Ascending aorta (tissue), 2 donors: ENCODE data around the gene BPTF. TPM values are rescaled to one million over a fixed set of nuclear protein-coding genes. Genes with fewer than 3 reads are reported as not detected.
"Not testable (repeated sequence)": the region's sequence is repeated elsewhere in the genome, so short reads cannot be mapped to it uniquely, and the experiment has no call there.

Experiments
- DNase-seq, 2 donors: peaks; one replicate each; pipeline ENCODE4 v3.0.0-alpha.2; 2019; ENCODE audit warnings: low spot score in 2 of 2
- H3K27ac ChIP-seq, 2 donors: fragments of 200-600 bp; sonication (generic); one replicate each; pipeline ENCODE4 v1.5.1; 2016 to 2017; ENCODE audit warnings: mild to moderate bottlenecking in 1 of 2
- H3K27me3 ChIP-seq: fragments of 200-600 bp; sonication (generic); one replicate; pipeline ENCODE4 v1.5.1; 2017
- H3K36me3 ChIP-seq, 2 donors: fragments of 200-600 bp; sonication (generic); one replicate each; pipeline ENCODE4 v1.5.1; 2016
- H3K4me1 ChIP-seq, 2 donors: fragments of 200-600 bp; sonication (generic); one replicate each; pipeline ENCODE4 v1.5.1; 2016 to 2017; ENCODE audit warnings: mild to moderate bottlenecking in 1 of 2
- H3K4me3 ChIP-seq, 2 donors: fragments of 200-600 bp; sonication (generic); one replicate each; pipeline ENCODE4 v1.5.1; 2016 to 2017; ENCODE audit warnings: mild to moderate bottlenecking in 1 of 2
- H3K9me3 ChIP-seq, 2 donors: fragments of 200-600 bp; sonication (generic); one replicate each; pipeline ENCODE4 v1.5.1; 2016
- intact Hi-C: fragments of 100-400 bp; cut with DNase I; formaldehyde crosslinking; loops from one replicate; pipeline ENCODE4 v1.15.1; 2023
- total RNA-seq: library from RNA; depleted of rRNA; stranded (reverse); fragments of >200 nt; gene quantifications from one replicate; pipeline ENCODE4 v1.1.0, GENCODE V29; 2016
- TF ChIP-seq, protein P1 (sequence below), 3 experiments: fragments of 200-600 bp in 2 of 3; fragments of 450-650 bp in 1 of 3; sonication (generic) in 2 of 3; IDR thresholded peaks; one replicate each; pipeline ENCODE4 v1.5.1; 2016 to 2019; ENCODE audit warnings: antibody characterized with exemption in 3 of 3, mild to moderate bottlenecking in 1 of 3, moderate library complexity in 1 of 3

The BPTF gene
- total RNA-seq, 1 donor from 2014 or later, result 67.4 TPM

DNA sequence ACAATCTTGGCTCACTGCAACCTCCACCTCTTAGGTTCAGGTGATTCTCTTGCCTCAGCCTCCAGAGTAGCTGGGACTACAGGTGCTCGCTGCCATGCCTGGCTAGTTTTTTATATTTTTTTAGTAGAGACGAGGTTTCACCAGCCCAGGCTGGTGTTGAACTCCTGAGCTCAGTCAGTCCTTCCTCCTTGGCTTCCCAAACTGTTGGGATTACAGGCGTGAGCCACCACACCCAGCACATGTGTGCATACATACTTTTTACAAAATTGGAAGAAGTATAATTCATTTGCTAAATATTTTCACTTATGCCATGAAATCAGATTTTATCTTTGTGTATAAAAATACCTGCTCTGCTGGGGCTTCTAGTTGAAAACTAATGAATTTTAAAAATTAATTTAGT is 13.2 kb downstream of the BPTF start:
- no peak overlapping the region for H3K4me3 ChIP-seq
- TF ChIP-seq, protein P1, sequence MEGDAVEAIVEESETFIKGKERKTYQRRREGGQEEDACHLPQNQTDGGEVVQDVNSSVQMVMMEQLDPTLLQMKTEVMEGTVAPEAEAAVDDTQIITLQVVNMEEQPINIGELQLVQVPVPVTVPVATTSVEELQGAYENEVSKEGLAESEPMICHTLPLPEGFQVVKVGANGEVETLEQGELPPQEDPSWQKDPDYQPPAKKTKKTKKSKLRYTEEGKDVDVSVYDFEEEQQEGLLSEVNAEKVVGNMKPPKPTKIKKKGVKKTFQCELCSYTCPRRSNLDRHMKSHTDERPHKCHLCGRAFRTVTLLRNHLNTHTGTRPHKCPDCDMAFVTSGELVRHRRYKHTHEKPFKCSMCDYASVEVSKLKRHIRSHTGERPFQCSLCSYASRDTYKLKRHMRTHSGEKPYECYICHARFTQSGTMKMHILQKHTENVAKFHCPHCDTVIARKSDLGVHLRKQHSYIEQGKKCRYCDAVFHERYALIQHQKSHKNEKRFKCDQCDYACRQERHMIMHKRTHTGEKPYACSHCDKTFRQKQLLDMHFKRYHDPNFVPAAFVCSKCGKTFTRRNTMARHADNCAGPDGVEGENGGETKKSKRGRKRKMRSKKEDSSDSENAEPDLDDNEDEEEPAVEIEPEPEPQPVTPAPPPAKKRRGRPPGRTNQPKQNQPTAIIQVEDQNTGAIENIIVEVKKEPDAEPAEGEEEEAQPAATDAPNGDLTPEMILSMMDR (IDR thresholded peaks at IDR 0.05), result no peak
- intact Hi-C loops, result no loop called here
- peaks cover 0 to 7% of the 10 kb centered on the region in 2 donors for H3K4me1 ChIP-seq
- no peak overlapping the region for H3K27ac ChIP-seq
- H3K27me3 ChIP-seq, result no peaks in the 10 kb centered on the region
- DNase-seq, result no peak
- no peaks in the 10 kb centered on the region for H3K36me3 ChIP-seq
- no peaks in the 10 kb centered on the region for H3K9me3 ChIP-seq

DNA sequence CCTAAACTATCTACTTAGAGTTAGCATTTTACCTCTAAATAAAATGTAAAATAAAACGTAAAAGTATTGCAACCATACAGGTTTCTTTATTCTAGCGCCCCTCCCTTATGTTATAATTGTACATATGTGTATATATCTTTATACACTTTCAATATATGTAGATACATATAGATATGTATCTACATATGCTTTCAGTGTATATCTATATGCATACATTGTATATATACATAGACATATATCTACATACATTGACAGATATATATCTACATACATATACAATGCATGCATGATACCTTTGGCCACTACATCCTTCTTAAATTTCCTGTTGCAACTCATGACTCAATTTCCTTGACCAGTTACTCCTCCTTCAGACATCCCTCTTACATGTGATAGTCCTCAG is 16.7 kb downstream of the BPTF start:
- TF ChIP-seq, protein P1 (IDR thresholded peaks at IDR 0.05), result no peak
- Histone ChIP-seq H3K4me1 (peaks cover 0 to 4% of the 10 kb centered on the region in 2 donors), H3K36me3 (no peaks in the 10 kb centered on the region), H3K27ac (no peak overlapping the region), H3K9me3 (no peaks in the 10 kb centered on the region), H3K27me3 (no peaks in the 10 kb centered on the region), H3K4me3 (no peak overlapping the region)
- DNase-seq, result no peak
- intact Hi-C loops, result no loop called here

DNA sequence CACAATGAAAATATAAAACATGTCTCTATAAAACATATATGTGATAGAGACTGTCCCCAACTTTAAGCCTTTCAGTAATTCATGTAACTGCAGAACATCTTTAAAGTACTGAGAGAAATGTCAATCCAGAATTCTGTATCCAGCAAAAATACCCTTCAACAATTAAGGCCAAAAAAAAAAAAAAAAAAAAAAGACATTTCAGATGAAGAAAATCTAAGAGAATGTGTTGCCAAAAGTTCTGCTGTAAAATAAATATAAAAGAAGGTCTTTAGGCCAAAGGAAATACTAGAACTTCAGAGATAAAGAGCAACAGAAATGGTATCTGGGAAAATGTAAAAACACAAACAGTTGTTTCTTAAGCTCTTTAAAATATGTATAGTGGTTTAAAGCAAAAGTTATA is 17.3 kb downstream of the BPTF start:
- intact Hi-C loops, result no loop called here
- Histone ChIP-seq H3K4me3 (no peak overlapping the region), H3K27me3 (no peaks in the 10 kb centered on the region), H3K27ac (no peak overlapping the region), H3K4me1 (peaks cover 0 to 4% of the 10 kb centered on the region in 2 donors), H3K9me3 (no peaks in the 10 kb centered on the region), H3K36me3 (no peaks in the 10 kb centered on the region)
- no peak for DNase-seq
- TF ChIP-seq, protein P1 (IDR thresholded peaks at IDR 0.05), result no peak

DNA sequence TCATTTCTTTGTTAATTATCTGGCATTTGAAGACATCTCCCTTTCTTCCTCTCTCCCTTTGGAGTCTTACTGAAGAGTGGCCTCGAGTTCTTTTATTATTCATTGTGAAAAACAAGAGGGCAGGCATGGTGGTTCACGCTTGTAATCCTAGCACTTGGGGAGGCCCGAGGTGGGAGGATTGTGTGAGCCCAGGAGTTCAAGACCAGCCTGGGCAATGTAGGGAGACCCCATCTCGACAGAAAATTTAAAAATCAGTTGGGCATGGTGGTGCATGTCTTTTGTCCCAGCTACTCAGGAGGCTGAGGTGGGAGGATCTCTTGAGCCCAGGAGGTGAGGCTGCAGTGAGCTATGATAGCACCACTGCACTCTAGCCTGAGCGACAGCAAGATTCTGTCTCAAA is 20.1 kb downstream of the BPTF start:
- TF ChIP-seq, protein P1 (IDR thresholded peaks at IDR 0.05), result no peak
- intact Hi-C loops, result no loop called here
- Histone ChIP-seq H3K9me3 (no peaks in the 10 kb centered on the region), H3K27me3 (no peaks in the 10 kb centered on the region), H3K4me3 (no peak overlapping the region), H3K4me1 (peaks cover 0 to 4% of the 10 kb centered on the region in 2 donors), H3K27ac (no peak overlapping the region), H3K36me3 (no peaks in the 10 kb centered on the region)
- DNase-seq, result no peak

DNA sequence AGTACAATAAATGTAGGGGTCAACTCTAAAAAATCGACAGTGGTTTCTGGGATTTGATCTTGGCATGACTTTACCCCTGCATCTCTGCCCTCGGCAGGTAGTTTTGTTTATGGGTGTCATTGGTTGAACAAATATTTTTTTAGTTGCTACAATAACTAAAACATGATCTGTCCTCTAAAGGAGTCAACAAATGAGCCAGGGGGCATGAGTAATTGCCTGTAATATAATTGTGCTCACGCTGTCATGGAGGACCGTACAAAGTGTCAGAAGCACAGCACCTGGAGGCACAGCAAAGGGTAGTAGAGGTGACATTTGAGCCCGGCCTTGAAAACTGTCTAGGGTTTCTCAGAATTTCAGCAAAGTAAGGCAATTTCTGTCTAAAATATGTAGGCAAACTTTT is 22.9 kb downstream of the BPTF start:
- H3K9me3 ChIP-seq, DNase-seq, H3K36me3 ChIP-seq, H3K4me1 ChIP-seq, H3K4me3 ChIP-seq, H3K27me3 ChIP-seq, H3K27ac ChIP-seq, intact Hi-C loops: not testable (repeated sequence)

DNA sequence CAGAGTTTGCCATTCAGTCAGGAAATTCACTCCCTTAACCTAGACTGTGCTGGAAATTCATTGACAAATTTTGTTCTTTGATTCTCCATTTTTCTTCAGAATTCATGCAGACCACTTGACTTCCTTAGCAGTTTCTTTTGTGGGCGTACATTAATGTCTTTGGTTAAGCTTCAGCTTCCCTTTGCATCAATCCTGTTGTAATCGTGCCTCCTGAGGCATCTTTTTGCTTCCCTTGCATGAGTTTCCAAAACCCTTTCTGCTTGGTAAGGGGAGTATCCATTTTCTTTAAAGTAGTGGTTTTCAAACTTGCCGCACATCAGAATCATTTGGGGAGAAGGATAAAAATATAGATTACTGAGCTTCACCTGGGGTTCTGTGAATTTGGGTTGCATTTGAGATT is 23.5 kb downstream of the BPTF start:
- intact Hi-C loops, H3K4me3 ChIP-seq, H3K36me3 ChIP-seq, H3K4me1 ChIP-seq, H3K27me3 ChIP-seq, H3K9me3 ChIP-seq, H3K27ac ChIP-seq, DNase-seq: not testable (repeated sequence)

DNA sequence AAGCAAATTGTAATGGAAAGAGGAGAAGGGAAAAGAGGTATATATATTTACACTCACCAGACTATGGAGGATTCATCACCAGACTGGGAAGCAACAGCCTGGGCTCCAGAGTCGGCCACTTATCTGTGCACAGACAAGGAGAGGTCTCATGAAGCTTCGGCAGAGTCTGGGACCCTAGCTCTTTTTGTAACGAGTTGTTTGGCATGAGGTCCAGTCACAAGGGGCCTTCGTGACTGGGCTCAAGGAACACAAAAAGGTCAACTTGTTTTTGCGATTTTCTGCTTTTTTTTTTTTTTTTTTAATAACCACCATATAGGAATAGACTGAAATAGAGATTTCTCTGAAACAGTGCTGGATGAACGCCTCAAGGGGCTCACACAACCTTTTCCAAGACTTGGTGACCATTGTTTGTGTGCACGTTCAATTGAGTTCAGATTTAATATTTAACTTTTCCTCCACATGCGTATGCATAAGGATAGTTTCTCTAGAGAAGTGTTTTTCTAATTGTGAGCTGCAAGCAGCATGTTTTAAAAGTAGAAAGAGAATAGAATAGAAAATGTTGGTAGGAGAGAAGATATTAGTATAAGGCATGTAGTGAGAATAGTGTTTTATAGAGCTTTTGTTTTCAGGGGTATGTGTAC is 25.8 kb downstream of the BPTF start:
- no peak overlapping the region for H3K27ac ChIP-seq
- H3K9me3 ChIP-seq, result no peaks in the 10 kb centered on the region
- no peak overlapping the region for H3K4me3 ChIP-seq
- DNase-seq, result no peak
- peaks cover 0 to 2% of the 10 kb centered on the region in 2 donors for H3K4me1 ChIP-seq
- no peaks in the 10 kb centered on the region for H3K27me3 ChIP-seq
- intact Hi-C loops, result no loop called here
- H3K36me3 ChIP-seq, result peaks cover 10 to 19% of the 10 kb centered on the region in 2 donors
- TF ChIP-seq, protein P1 (IDR thresholded peaks at IDR 0.05), result no peak
